IMR-90 (cell line): ENCODE measurements around the gene LRCOL1. TPM values are rescaled to one million over a fixed set of nuclear protein-coding genes. Genes with fewer than 3 reads are reported as not detected.

Experiments
- ATAC-seq: fragments of 200-7000 bp; cut with Tn5 transposase; 2 replicates; pipeline ENCODE4 v1.9.1; 2020; ENCODE audit warnings: low read depth, mild to moderate bottlenecking, moderate library complexity
- BruUV-seq: library from RNA; stranded (reverse); fragments of 400-500 nt; replicated peaks from 2 replicates; lab custom pipeline; 2021; lab: Mats Ljungman, UMichigan
- CTCF ChIA-PET: fragments of 300-600 bp; formaldehyde crosslinking; extraction: SDS; loops from one replicate; lab custom pipeline; 2021; ENCODE audit warnings: antibody characterized with exemption; lab: Yijun Ruan, JAX
- POLR2A ChIA-PET: fragments of 300-600 bp; sonication (Branson Sonifier 250); formaldehyde crosslinking; loops from one replicate; lab custom pipeline; 2022; ENCODE audit warnings: antibody characterized with exemption; ENCODE audit not compliant: unreplicated experiment; lab: Charles Lee
- DNase-seq: peaks from one replicate; pipeline ENCODE4 v3.0.0; 2013
- H2AFZ ChIP-seq: replicated peaks from 2 replicates; pipeline ENCODE3; 2013; ENCODE audit warnings: low read length, mild to moderate bottlenecking; ENCODE audit not compliant: poor library complexity
- H2AK5ac ChIP-seq: 2 replicates; pipeline ENCODE4 v1.6.1; 2013; ENCODE audit warnings: low read depth, low read length, inconsistent platforms
- H2AK9ac ChIP-seq: replicated peaks from 2 replicates; pipeline ENCODE3; 2013; ENCODE audit warnings: mild to moderate bottlenecking, low read depth, low read length, moderate library complexity; ENCODE audit not compliant: poor library complexity
- H2BK120ac ChIP-seq: 2 replicates; pipeline ENCODE4 v1.6.1; 2013; ENCODE audit warnings: low read depth, low read length, inconsistent platforms
- H2BK15ac ChIP-seq: 3 replicates; pipeline ENCODE4 v1.6.1; 2013; ENCODE audit warnings: low read depth, low read length, inconsistent platforms
- H2BK20ac ChIP-seq: 2 replicates; pipeline ENCODE4 v1.6.1; 2013; ENCODE audit warnings: low read depth, mild to moderate bottlenecking, inconsistent platforms, low read length, moderate library complexity
- H2BK5ac ChIP-seq: 2 replicates; pipeline ENCODE4 v1.6.1; 2013; ENCODE audit warnings: mild to moderate bottlenecking, low read depth, low read length, inconsistent platforms; ENCODE audit not compliant: poor library complexity, severe bottlenecking
- H3K14ac ChIP-seq: replicated peaks from 2 replicates; pipeline ENCODE4 v1.6.1; 2013; ENCODE audit warnings: low read depth, low read length, inconsistent platforms
- H3K18ac ChIP-seq: 2 replicates; pipeline ENCODE4 v1.6.1; 2013; ENCODE audit warnings: low read depth, low read length, control low read depth
- H3K23ac ChIP-seq: 2 replicates; pipeline ENCODE4 v1.6.1; 2013; ENCODE audit warnings: low read depth, low read length, inconsistent platforms
- H3K27ac ChIP-seq: 2 replicates; pipeline ENCODE4 v1.5.1; 2013; ENCODE audit warnings: mild to moderate bottlenecking, control low read depth, low read length; ENCODE audit not compliant: insufficient read depth
- H3K27me3 ChIP-seq: 2 replicates; pipeline ENCODE4 v1.6.1; 2013; ENCODE audit warnings: low read length; ENCODE audit not compliant: control insufficient read depth, insufficient read depth
- H3K36me3 ChIP-seq: 2 replicates; pipeline ENCODE4 v1.6.1; 2013; ENCODE audit warnings: low read length, mixed read lengths; ENCODE audit not compliant: control insufficient read depth, insufficient read depth
- H3K4ac ChIP-seq: 2 replicates; pipeline ENCODE4 v1.6.1; 2013; ENCODE audit warnings: low read depth, low read length, inconsistent platforms
- H3K4me1 ChIP-seq: 2 replicates; pipeline ENCODE4 v1.6.1; 2013; ENCODE audit warnings: low read length, mixed read lengths; ENCODE audit not compliant: control insufficient read depth, insufficient read depth
- H3K4me2 ChIP-seq: 2 replicates; pipeline ENCODE4 v1.6.1; 2013; ENCODE audit warnings: low read depth, mild to moderate bottlenecking, control low read depth, low read length, moderate library complexity
- H3K4me3 ChIP-seq: 2 replicates; pipeline ENCODE4 v1.5.1; 2013; ENCODE audit warnings: low read depth, mild to moderate bottlenecking, control low read depth, low read length, moderate library complexity; ENCODE audit not compliant: insufficient read depth
- H3K56ac ChIP-seq: 2 replicates; pipeline ENCODE4 v1.6.1; 2013; ENCODE audit warnings: low read length, inconsistent platforms; ENCODE audit not compliant: insufficient read depth; ENCODE audit errors: extremely low read depth
- H3K79me1 ChIP-seq, 2 experiments: 2 replicates each; pipeline ENCODE4 v1.6.1; 2013; ENCODE audit warnings: low read length in 2 of 2, inconsistent platforms in 1 of 2, low read depth in 1 of 2
- H3K9ac ChIP-seq: 2 replicates; pipeline ENCODE4 v1.6.1; 2013; ENCODE audit warnings: low read depth, low read length, control low read depth
- H3K9me1 ChIP-seq: 2 replicates; pipeline ENCODE4 v1.6.1; 2013; ENCODE audit warnings: low read length, inconsistent platforms; ENCODE audit not compliant: insufficient read depth
- H3K9me3 ChIP-seq: 2 replicates; pipeline ENCODE4 v1.6.1; 2013; ENCODE audit warnings: low read length; ENCODE audit not compliant: control insufficient read depth, insufficient read depth
- H4K20me1 ChIP-seq: 2 replicates; pipeline ENCODE4 v1.6.1; 2013; ENCODE audit warnings: low read length, inconsistent platforms; ENCODE audit not compliant: insufficient read depth
- H4K5ac ChIP-seq: 2 replicates; pipeline ENCODE4 v1.6.1; 2013; ENCODE audit warnings: mild to moderate bottlenecking, low read depth, low read length, control low read depth
- H4K8ac ChIP-seq, 2 experiments: 2 replicates each; pipeline ENCODE4 v1.6.1; 2013; ENCODE audit warnings: low read depth in 2 of 2, low read length in 2 of 2, control low read depth in 1 of 2, inconsistent platforms in 1 of 2
- H4K91ac ChIP-seq: 2 replicates; pipeline ENCODE4 v1.6.1; 2013; ENCODE audit warnings: low read depth, low read length, inconsistent platforms; ENCODE audit not compliant: insufficient read depth
- BHLHE40 ChIP-seq: fragments of 150-350 bp; IDR thresholded peaks from 2 replicates; pipeline ENCODE4 v1.6.1; 2016; ENCODE audit warnings: mild to moderate bottlenecking, low read depth, low read length
- CEBPB ChIP-seq: IDR thresholded peaks from 2 replicates; pipeline ENCODE4 v1.6.1; 2012; ENCODE audit warnings: low read depth, low read length, improper control_type of control experiment
- CHD1 ChIP-seq: IDR thresholded peaks from 2 replicates; pipeline ENCODE4 v1.6.1; 2012; ENCODE audit warnings: low read depth, low read length, improper control_type of control experiment
- CTCF ChIP-seq: conservative IDR thresholded peaks from 2 replicates; pipeline ENCODE4 v1.5.1; 2012; ENCODE audit warnings: mild to moderate bottlenecking, low read depth, low read length, improper control_type of control experiment
- FOS ChIP-seq: fragments of 150-350 bp; IDR thresholded peaks from 2 replicates; pipeline ENCODE4 v1.6.1; 2016; ENCODE audit warnings: low read depth, low read length
- MAFK ChIP-seq: IDR thresholded peaks from 2 replicates; pipeline ENCODE4 v1.6.1; 2012; ENCODE audit warnings: low read depth, low read length, improper control_type of control experiment
- MXI1 ChIP-seq: IDR thresholded peaks from 2 replicates; pipeline ENCODE4 v1.6.1; 2012; ENCODE audit warnings: low read depth, mild to moderate bottlenecking, low read length, moderate library complexity, borderline replicate concordance
- NFE2L2 ChIP-seq: fragments of 150-350 bp; IDR thresholded peaks from 2 replicates; pipeline ENCODE4 v1.6.1; 2016; ENCODE audit warnings: low read depth, mild to moderate bottlenecking, low read length
- POLR2A ChIP-seq: IDR thresholded peaks from 2 replicates; pipeline ENCODE4 v1.6.1; 2012; ENCODE audit warnings: mild to moderate bottlenecking, low read depth, low read length
- RAD21 ChIP-seq: IDR thresholded peaks from 2 replicates; pipeline ENCODE4 v1.6.1; 2012; ENCODE audit warnings: low read length, improper control_type of control experiment
- RCOR1 ChIP-seq: IDR thresholded peaks from 2 replicates; pipeline ENCODE4 v1.6.1; 2012; ENCODE audit warnings: mild to moderate bottlenecking, low read length, improper control_type of control experiment; ENCODE audit not compliant: insufficient replicate concordance
- RFX5 ChIP-seq: IDR thresholded peaks from 2 replicates; pipeline ENCODE4 v1.8.0; 2012; ENCODE audit warnings: low read depth, mild to moderate bottlenecking, low read length, moderate library complexity
- SMC3 ChIP-seq: fragments of 150-350 bp; IDR thresholded peaks from 2 replicates; pipeline ENCODE4 v1.6.1; 2016; ENCODE audit warnings: low read depth, mild to moderate bottlenecking, antibody characterized with exemption, low read length, moderate library complexity
- USF2 ChIP-seq: fragments of 150-350 bp; IDR thresholded peaks from 2 replicates; pipeline ENCODE4 v1.6.1; 2017; ENCODE audit warnings: mild to moderate bottlenecking, antibody characterized with exemption, low read length, low read depth
- WGBS, 2 experiments: methylation state at CpG; one replicate each; pipeline versions ENCODE4 v1.1.5 to v1.1.7; 2013; ENCODE audit warnings: missing lambda C conversion rate in 2 of 2; ENCODE audit not compliant: insufficient read length in 1 of 2; ENCODE audit errors: extremely low coverage in 2 of 2; 5-methylcytosine and 5-hydroxymethylcytosine counted together
- dilution Hi-C: fragments of 300-500 bp; cut with HindIII; formaldehyde crosslinking; loops from one replicate; pipeline ENCODE4 v1.14.3; 2018; ENCODE audit warnings: low sequenced_read_pairs; ENCODE audit not compliant: unreplicated experiment
- in situ Hi-C: fragments of 300-500 bp; cut with MboI; formaldehyde crosslinking; loops from 3 replicates; pipeline ENCODE4 v1.14.3; 2019; ENCODE audit warnings: low sequenced_read_pairs, inconsistent platforms, mixed read lengths
- intact Hi-C: fragments of 100-400 bp; cut with micrococcal nuclease; formaldehyde crosslinking; loops from 2 replicates; pipeline ENCODE4 v1.10.0; 2022
- polyA plus RNA-seq, 3 experiments: library from polyadenylated mRNA; depleted of rRNA; stranded (reverse); fragments of >200 nt; gene quantifications; 2 replicates each; pipeline ENCODE4 v1.2.3, GENCODE V29; 2012; ENCODE audit warnings: low replicate concordance in 1 of 3
- total RNA-seq: library from RNA; depleted of rRNA; stranded (reverse); fragments of >200 nt; gene quantifications from 2 replicates; pipeline ENCODE4 v1.2.3, GENCODE V29; 2012
- TF ChIP-seq, protein P1 (sequence below): fragments of 150-350 bp; IDR thresholded peaks from 2 replicates; pipeline ENCODE4 v1.6.1; 2016; ENCODE audit warnings: low read depth, mild to moderate bottlenecking, low read length, moderate library complexity, borderline replicate concordance

LRCOL1 gene
- total and polyA plus RNA-seq, 2 of the 4 experiments (the other 2 are of a cell fraction), result 1.0 TPM; not detected in 1

DNA sequence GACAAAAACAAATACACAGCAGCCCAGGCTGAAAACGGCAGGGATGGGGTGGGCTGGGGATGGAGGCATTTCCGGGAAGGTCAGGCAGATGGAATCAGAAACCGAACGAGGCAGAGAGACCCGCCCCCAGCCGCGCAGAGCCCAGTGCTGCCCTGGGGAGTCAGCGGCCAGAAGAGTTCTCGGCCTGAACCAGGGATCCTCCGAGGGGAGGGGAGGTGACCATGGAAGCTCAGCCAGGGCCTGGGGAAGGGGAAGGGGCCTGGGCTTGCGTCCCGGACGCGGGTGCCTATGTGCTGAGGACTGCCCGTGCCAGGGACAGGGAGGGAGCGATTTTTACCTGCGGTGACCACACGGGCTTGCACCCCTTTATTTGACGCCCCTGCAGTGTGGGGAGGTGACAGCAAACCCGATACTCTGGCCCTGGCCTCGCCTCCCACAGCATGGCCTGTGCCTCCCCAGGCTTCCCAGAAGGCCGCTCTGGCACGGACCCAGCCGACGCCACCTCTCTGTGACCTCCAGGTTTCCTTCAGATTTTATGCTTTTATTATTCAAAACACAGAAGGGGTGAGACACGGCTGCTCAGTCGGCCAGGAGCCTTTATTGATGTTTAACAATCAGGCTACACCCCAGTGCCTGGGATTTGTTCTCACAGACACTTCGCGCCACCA is 7.7 kb downstream of the LRCOL1 start:
- H4K20me1 ChIP-seq, result peaks cover 2% of the 10 kb centered on the region; the same call in 1 of the 2 replicates
- intact Hi-C loops, result no loop called here

More for the DNA sequence above, 7.7 kb downstream of the LRCOL1 start:
- H3K4me3 ChIP-seq, result no peak overlapping the region
- DNase-seq (no peak), ATAC-seq (peak; percentile 21; the same call in 1 of the 2 replicates)
- no peak overlapping the region for H2BK120ac ChIP-seq
- ChIA-PET POLR2A (no interaction called here), CTCF (no interaction called here)
- H3K9me3 ChIP-seq, result no peaks in the 10 kb centered on the region
- WGBS, 2 experiments, result 38% methylated on average over 16 of the region's 29 CpGs; no CpG with 5 or more reads in 1 of the 2 experiments
- peak overlapping the region; percentile 76 for H2AFZ ChIP-seq
- dilution Hi-C loops (no loop called here), in situ Hi-C loops (no loop called here)
- no peak overlapping the region; the same call in 1 of the 2 replicates for H3K18ac ChIP-seq
- no TSS peak for BruUV-seq
- H4K8ac ChIP-seq, result no peak overlapping the region
- H3K4ac ChIP-seq, result peak overlapping the region; percentile 20; the same call in 1 of the 2 replicates
- H3K79me1 ChIP-seq, result no peaks in the 10 kb centered on the region
- no peak overlapping the region for H3K14ac ChIP-seq
- no peak overlapping the region for H2BK20ac ChIP-seq
- H4K5ac ChIP-seq, result peak overlapping the region; percentile 28; the same call in 1 of the 2 replicates
- no peak overlapping the region; the same call in 1 of the 2 replicates for H3K4me2 ChIP-seq
- no peak overlapping the region for H3K23ac ChIP-seq
- no peak overlapping the region for H2AK5ac ChIP-seq
- no peak overlapping the region for H2BK15ac ChIP-seq
- H3K9ac ChIP-seq, result no peak overlapping the region
- H3K4me1 ChIP-seq, result peaks cover 7% of the 10 kb centered on the region; the same call in 1 of the 2 replicates
- H3K27ac ChIP-seq, result no peak overlapping the region
- H3K36me3 ChIP-seq, result no peaks in the 10 kb centered on the region
- no peak overlapping the region for H3K56ac ChIP-seq
- H3K27me3 ChIP-seq, result peaks cover 30% of the 10 kb centered on the region
- no peak overlapping the region for H2BK5ac ChIP-seq
- H4K91ac ChIP-seq, result no peak overlapping the region
- peak overlapping the region; percentile 28 for H2AK9ac ChIP-seq
- TF ChIP-seq POLR2A, result no peak
- no peak for TF ChIP-seq MAFK
- no peak for TF ChIP-seq CTCF
- TF ChIP-seq CEBPB, result no peak
- no peak for TF ChIP-seq USF2
- no peak for TF ChIP-seq RFX5
- TF ChIP-seq, protein P1, sequence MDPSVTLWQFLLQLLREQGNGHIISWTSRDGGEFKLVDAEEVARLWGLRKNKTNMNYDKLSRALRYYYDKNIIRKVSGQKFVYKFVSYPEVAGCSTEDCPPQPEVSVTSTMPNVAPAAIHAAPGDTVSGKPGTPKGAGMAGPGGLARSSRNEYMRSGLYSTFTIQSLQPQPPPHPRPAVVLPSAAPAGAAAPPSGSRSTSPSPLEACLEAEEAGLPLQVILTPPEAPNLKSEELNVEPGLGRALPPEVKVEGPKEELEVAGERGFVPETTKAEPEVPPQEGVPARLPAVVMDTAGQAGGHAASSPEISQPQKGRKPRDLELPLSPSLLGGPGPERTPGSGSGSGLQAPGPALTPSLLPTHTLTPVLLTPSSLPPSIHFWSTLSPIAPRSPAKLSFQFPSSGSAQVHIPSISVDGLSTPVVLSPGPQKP, result no peak
- no peak for TF ChIP-seq FOS
- TF ChIP-seq MXI1, result no peak
- no peak for TF ChIP-seq CHD1
- no peak for TF ChIP-seq BHLHE40
- TF ChIP-seq RCOR1, result no peak
- TF ChIP-seq SMC3, result no peak
- TF ChIP-seq RAD21, result no peak
- no peak for TF ChIP-seq NFE2L2
- H3K9me1 ChIP-seq, result no peaks in the 10 kb centered on the region
